A673 (cell line): ENCODE results near the gene ZDHHC1. TPM values are rescaled to one million over a fixed set of nuclear protein-coding genes. Genes with fewer than 3 reads are reported as not detected.

Experiments
- BruUV-seq: library from RNA; stranded (reverse); fragments of 400-500 nt; replicated peaks from 2 replicates; lab custom pipeline; 2021; lab: Mats Ljungman, UMichigan
- CTCF ChIA-PET: fragments of 300-600 bp; sonication (Branson Sonifier 250); formaldehyde crosslinking; loops from one replicate; lab custom pipeline; 2022; ENCODE audit warnings: antibody characterized with exemption; lab: Charles Lee
- POLR2A ChIA-PET: fragments of 300-600 bp; sonication (Branson Sonifier 250); formaldehyde crosslinking; loops from one replicate; lab custom pipeline; 2022; ENCODE audit warnings: antibody characterized with exemption; ENCODE audit not compliant: low non-redundant PET; lab: Charles Lee
- DNase-seq: peaks from one replicate; pipeline ENCODE4 v3.0.0-alpha.2; 2015; ENCODE audit warnings: low spot score
- H3K27ac ChIP-seq: fragments of 200-600 bp; sonication (generic); 2 replicates; pipeline ENCODE4 v1.5.1; 2016; ENCODE audit warnings: mixed run types, low read depth, mild to moderate bottlenecking, mixed read lengths, antibody characterized with exemption, low read length; ENCODE audit not compliant: poor library complexity, severe bottlenecking
- H3K27me3 ChIP-seq: fragments of 200-600 bp; sonication (generic); replicated peaks from 2 replicates; pipeline ENCODE4 v1.6.1; 2017; ENCODE audit warnings: mixed run types, low read depth, mild to moderate bottlenecking, mixed read lengths, antibody characterized with exemption, low read length; ENCODE audit not compliant: insufficient read depth, poor library complexity
- H3K36me3 ChIP-seq: fragments of 200-600 bp; sonication (generic); 2 replicates; pipeline ENCODE4 v1.6.1; 2016; ENCODE audit warnings: mixed run types, mild to moderate bottlenecking, mixed read lengths, antibody characterized with exemption, low read length; ENCODE audit not compliant: insufficient read depth, poor library complexity, severe bottlenecking
- H3K4me1 ChIP-seq: fragments of 200-600 bp; sonication (generic); 2 replicates; pipeline ENCODE4 v1.6.1; 2017; ENCODE audit warnings: mixed run types, mild to moderate bottlenecking, mixed read lengths, antibody characterized with exemption, low read length; ENCODE audit not compliant: insufficient read depth, poor library complexity, severe bottlenecking
- H3K4me3 ChIP-seq: fragments of 200-600 bp; sonication (generic); 2 replicates; pipeline ENCODE4 v1.5.1; 2016; ENCODE audit warnings: low read depth, mixed run types, mild to moderate bottlenecking, mixed read lengths, low read length; ENCODE audit not compliant: poor library complexity, severe bottlenecking
- H3K9me3 ChIP-seq: fragments of 200-600 bp; sonication (generic); 2 replicates; pipeline ENCODE4 v1.6.1; 2016; ENCODE audit warnings: mixed run types, low read depth, mild to moderate bottlenecking, mixed read lengths, antibody characterized with exemption, low read length; ENCODE audit not compliant: poor library complexity, severe bottlenecking
- CTCF ChIP-seq: fragments of 300-800, 200-600 bp; sonication (generic); conservative IDR thresholded peaks from 2 replicates; pipeline ENCODE4 v1.5.1; 2017; ENCODE audit warnings: low read depth, mild to moderate bottlenecking, antibody characterized with exemption, low read length, moderate library complexity, mixed read lengths
- EZH2 ChIP-seq: fragments of 200-600 bp; sonication (generic); IDR thresholded peaks from 2 replicates; pipeline ENCODE4 v1.6.1; 2017; ENCODE audit warnings: borderline replicate concordance, low read depth, mild to moderate bottlenecking, mixed read lengths, antibody characterized with exemption, low read length; ENCODE audit not compliant: poor library complexity, severe bottlenecking
- intact Hi-C: fragments of 100-400 bp; cut with micrococcal nuclease; formaldehyde crosslinking; loops from one replicate; pipeline ENCODE4 v1.10.0; 2022; ENCODE audit not compliant: unreplicated experiment
- total RNA-seq: library from RNA; stranded (reverse); gene quantifications from 2 replicates; pipeline ENCODE4 v1.2.3, GENCODE V29; 2021

ZDHHC1 gene
- total RNA-seq, 1 experiment from 2014 or later = 5.3 TPM

GRCh38 chr16:67388591-67388990 is 27.7 kb downstream of the ZDHHC1 start:
- ChIA-PET POLR2A (no interaction called here), CTCF (interaction anchor here (0.6 kb wide), 1 partner anchor 140 kb away, joined by 10 read pairs; no protein-coding TSS in a partner anchor)
- H3K27ac ChIP-seq = no peak overlapping the region
- peaks cover 3% of the 10 kb centered on the region for H3K4me1 ChIP-seq
- peaks cover 1% of the 10 kb centered on the region for H3K27me3 ChIP-seq
- no TSS peak for BruUV-seq
- DNase-seq = no peak
- no peak overlapping the region for H3K4me3 ChIP-seq
- H3K9me3 ChIP-seq = no peaks in the 10 kb centered on the region
- no peaks in the 10 kb centered on the region for H3K36me3 ChIP-seq
- intact Hi-C loops = no loop called here
- TF ChIP-seq EZH2 (no peak), CTCF (no peak)

- no peak for TF ChIP-seq EZH2
- intact Hi-C loops = no loop called here
- ChIA-PET CTCF (interaction anchor here (0.6 kb wide), 1 partner anchor 140 kb away, joined by 10 read pairs; no protein-coding TSS in a partner anchor), POLR2A (no interaction called here)
- no peak overlapping the region for H3K4me3 ChIP-seq
- DNase-seq = no peak
- no peaks in the 10 kb centered on the region for H3K9me3 ChIP-seq
- no peaks in the 10 kb centered on the region for H3K36me3 ChIP-seq
- no peaks in the 10 kb centered on the region for H3K4me1 ChIP-seq
- no peak overlapping the region for H3K27ac ChIP-seq
- no TSS peak for BruUV-seq
- no peaks in the 10 kb centered on the region for H3K27me3 ChIP-seq
These were observed 28.1 kb downstream of the ZDHHC1 start for GRCh38 chr16:67388191-67388590.

- no peak for DNase-seq
- CTCF ChIA-PET = no interaction called here
- Histone ChIP-seq H3K27me3 (no peaks in the 10 kb centered on the region), H3K27ac (no peak overlapping the region), H3K36me3 (no peaks in the 10 kb centered on the region), H3K9me3 (no peaks in the 10 kb centered on the region), H3K4me1 (no peaks in the 10 kb centered on the region), H3K4me3 (no peak overlapping the region)
- POLR2A ChIA-PET = no interaction called here
- intact Hi-C loops = no loop called here
- no TSS peak for BruUV-seq
- TF ChIP-seq CTCF (no peak), EZH2 (no peak)
These were observed 28.7 kb downstream of the ZDHHC1 start for GRCh38 chr16:67387479-67388079.
